Stimulated activated CD8-positive, alpha-beta memory T cell treated with anti-CD3 and anti-CD28 coated beads, Interleukin-15, amount 100 ng/mL, for 48 hours (primary cell): ENCODE data around the gene GPC5.
"Not testable (repeated sequence)": the region's sequence is repeated elsewhere in the genome, so short reads cannot be mapped to it uniquely, and the experiment has no call there.

Experiments used
- DNase-seq, 2 donors: peaks; one replicate each; pipeline ENCODE4 v3.0.0-alpha.2; 2020; ENCODE audit warnings: low read depth in 2 of 2

GPC5 gene

GRCh38 chr13:92270990-92271389, 872.6 kb downstream of the GPC5 start:
- DNase-seq, result no peak

GRCh38 chr13:92272177-92272576, 873.8 kb downstream of the GPC5 start:
- no peak for DNase-seq

GRCh38 chr13:92280986-92281385, 882.6 kb downstream of the GPC5 start:
- not testable (repeated sequence) for DNase-seq

- DNase-seq, result not testable (repeated sequence)
Observed at GRCh38 chr13:92290718-92291307, 892.4 kb downstream of the GPC5 start.

- not testable (repeated sequence) for DNase-seq
Observed at GRCh38 chr13:92294533-92294932, 896.1 kb downstream of the GPC5 start.

GRCh38 chr13:92296154-92296671, 897.8 kb downstream of the GPC5 start:
- not testable (repeated sequence) for DNase-seq

- DNase-seq, result no peak
Observed at GRCh38 chr13:92297971-92298942, 899.8 kb downstream of the GPC5 start.

GRCh38 chr13:92300651-92301050, 902.2 kb downstream of the GPC5 start:
- DNase-seq, result no peak

- no peak for DNase-seq
Observed at GRCh38 chr13:92303428-92303827, 905.0 kb downstream of the GPC5 start.

GRCh38 chr13:92307752-92308151, 909.3 kb downstream of the GPC5 start:
- no peak for DNase-seq

GRCh38 chr13:92312823-92313222, 914.4 kb downstream of the GPC5 start:
- no peak for DNase-seq

GRCh38 chr13:92313382-92313781, 915.0 kb downstream of the GPC5 start:
- no peak for DNase-seq

GRCh38 chr13:92315265-92315664, 916.8 kb downstream of the GPC5 start:
- no peak for DNase-seq

GRCh38 chr13:92316030-92316429, 917.6 kb downstream of the GPC5 start:
- DNase-seq, result no peak

- no peak for DNase-seq
Observed at GRCh38 chr13:92317066-92317465, 918.6 kb downstream of the GPC5 start.

- no peak for DNase-seq
Observed at GRCh38 chr13:92320323-92320722, 921.9 kb downstream of the GPC5 start.

- DNase-seq, result no peak
Observed at GRCh38 chr13:92321174-92321573, 922.8 kb downstream of the GPC5 start.

GRCh38 chr13:92345627-92346026, 947.2 kb downstream of the GPC5 start:
- no peak for DNase-seq

GRCh38 chr13:92346046-92346445, 947.6 kb downstream of the GPC5 start:
- no peak for DNase-seq

GRCh38 chr13:92354583-92354982, 956.2 kb downstream of the GPC5 start:
- DNase-seq, result no peak

GRCh38 chr13:92355213-92355612, 956.8 kb downstream of the GPC5 start:
- DNase-seq, result no peak

GRCh38 chr13:92362717-92363116, 964.3 kb downstream of the GPC5 start:
- DNase-seq, result no peak

- no peak for DNase-seq
Observed at GRCh38 chr13:92365904-92366303, 967.5 kb downstream of the GPC5 start.
